GM19467 (cell line): Measurements from ENCODE around the gene DRD4.

ENCODE experiments used
- ATAC-seq: cut with Tn5 transposase; IDR thresholded peaks from one replicate; pipeline ENCODE4 v1.9.1; 2021; ENCODE audit warnings: mild to moderate bottlenecking, moderate library complexity; ENCODE audit not compliant: unreplicated experiment

DRD4 gene

DNA sequence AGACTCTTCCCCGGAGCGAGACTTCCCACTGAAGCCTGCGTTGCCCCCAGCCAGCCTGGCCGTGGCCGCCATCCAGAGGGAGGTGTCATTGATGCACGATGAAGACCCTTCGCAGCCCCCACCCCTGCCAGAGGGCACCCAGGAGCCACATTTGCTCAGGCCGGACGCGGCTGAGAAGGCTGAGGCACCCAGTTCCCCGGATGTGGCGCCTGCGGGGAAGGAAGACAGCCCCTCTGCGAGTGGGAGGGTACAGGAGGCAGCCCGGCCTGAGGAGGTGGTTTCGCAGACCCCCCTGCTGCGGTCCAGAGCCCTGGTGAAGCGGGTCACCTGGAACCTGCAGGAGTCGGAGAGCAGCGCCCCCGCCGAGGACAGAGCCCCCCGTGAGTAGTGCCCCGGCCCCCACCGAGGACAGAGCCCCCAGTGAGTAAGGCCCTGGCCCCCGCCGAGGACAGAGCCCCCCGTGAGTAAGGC is 27.7 kb upstream of the DRD4 start:
- no peak for ATAC-seq

GRCh38 chr11:610146-610801 is 26.8 kb upstream of the DRD4 start:
- ATAC-seq: no peak

DNA sequence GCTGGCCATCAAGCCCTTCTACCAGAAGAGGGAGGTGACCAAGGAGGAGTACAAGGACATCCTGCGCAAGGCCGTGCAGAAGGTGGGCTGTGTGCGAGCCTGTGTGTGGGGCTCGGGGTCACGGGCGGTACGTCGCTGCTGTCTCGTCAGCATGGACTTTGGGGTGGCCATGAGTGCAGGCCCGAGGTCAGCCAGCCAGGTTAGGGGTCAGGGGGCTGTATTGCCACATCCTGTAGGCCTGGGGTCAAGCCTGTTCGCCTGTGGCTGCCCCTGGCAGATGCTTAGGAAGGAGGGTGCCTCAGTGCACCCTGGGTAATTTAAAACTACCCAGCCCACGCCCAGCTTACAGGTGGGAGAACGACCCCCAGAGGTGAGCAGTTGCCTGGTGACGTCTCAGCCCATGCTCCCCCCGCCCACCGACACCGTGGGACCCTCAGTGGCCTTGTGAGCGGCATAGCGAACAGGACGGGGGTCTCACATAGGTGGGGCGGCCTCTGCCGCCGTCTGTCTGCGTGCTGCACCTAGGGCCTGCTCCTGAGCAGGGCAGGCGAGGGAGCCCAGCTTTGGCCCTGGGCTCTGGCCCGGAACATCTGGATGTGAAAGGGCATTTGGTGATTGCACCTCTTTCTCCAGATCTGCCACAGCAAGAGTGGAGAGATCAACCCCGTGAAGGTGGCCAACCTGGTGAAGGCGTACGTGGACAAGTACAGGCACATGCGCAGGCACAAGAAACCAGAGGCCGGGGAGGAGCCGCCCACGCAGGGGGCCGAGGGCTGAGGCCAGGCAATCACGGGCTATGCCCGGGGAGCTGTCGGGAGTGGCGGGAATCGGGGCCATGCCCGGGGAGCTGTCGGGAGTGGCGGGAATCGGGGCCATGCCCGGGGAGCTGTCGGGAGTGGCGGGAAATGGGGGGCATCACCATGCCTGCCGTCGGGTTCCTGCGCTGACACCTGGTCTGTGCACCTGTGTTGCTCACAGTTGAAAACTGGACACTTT is 25.8 kb upstream of the DRD4 start:
- ATAC-seq: no peak

- no peak for ATAC-seq
These were observed 24.7 kb upstream of the DRD4 start for GRCh38 chr11:612201-612960.

DNA sequence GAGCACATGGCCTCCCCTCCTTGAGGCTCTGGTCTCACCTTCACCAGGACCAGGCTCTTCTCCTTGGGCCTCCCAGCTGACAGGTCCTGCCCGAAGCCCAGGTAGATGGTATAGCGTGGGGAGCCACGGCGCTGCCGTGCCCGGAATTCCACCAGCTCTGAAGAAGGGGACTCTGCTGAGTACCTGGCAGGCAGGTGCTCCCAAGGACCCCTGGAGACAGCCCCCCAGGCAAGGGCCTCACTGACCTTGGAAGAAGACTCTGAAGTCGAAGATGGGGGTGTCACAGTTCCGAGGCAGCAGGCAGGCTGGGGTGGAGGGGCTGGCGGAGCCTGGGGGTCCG is 24.1 kb upstream of the DRD4 start:
- no peak for ATAC-seq

- no peak for ATAC-seq
These were observed 23.6 kb upstream of the DRD4 start for GRCh38 chr11:613369-613968.

DNA sequence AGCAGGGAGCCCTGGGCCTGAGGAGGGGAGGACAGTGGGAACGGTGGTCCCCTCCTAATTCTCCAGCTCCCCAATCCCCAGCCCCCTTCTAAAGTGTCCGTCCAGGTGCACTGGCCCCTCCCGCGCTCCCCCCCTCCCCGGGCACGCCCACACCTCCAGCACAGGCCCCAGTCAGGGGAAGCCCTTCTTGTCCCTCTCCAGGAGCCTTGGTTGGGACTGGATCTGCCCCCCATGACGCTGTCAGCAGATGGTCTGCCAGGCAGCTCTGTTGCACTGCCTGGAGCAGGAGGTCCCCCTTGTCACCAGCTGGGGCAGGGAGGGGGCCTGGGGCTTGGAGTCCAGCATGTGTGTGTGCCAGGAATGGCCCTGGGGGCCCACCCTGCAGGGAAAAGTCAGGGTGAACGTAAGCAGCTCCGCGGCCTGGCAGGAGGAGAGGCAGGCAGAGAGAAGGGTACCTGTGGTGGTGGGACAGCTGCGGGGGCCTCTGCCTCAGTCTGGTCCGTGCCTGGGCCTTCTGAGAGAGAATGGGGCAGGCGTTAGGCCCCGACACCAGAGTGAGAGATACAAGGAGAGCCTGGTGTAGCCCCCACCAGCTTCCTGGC is 22.9 kb upstream of the DRD4 start:
- ATAC-seq: no peak

- ATAC-seq: no peak
These were observed 22.2 kb upstream of the DRD4 start for GRCh38 chr11:614623-615503.

- ATAC-seq: peak; percentile 76
These were observed 21.4 kb upstream of the DRD4 start, which contains the start of gene IRF7 for GRCh38 chr11:615504-616319. Gene IRF7 (minus strand): TSS chr11:615950. CDS start chr11:615364, 586 bp downstream.

GRCh38 chr11:616320-617198 is 20.5 kb upstream of the DRD4 start:
- ATAC-seq: no peak

- ATAC-seq: no peak
These were observed 19.7 kb upstream of the DRD4 start for GRCh38 chr11:617199-617911.

DNA sequence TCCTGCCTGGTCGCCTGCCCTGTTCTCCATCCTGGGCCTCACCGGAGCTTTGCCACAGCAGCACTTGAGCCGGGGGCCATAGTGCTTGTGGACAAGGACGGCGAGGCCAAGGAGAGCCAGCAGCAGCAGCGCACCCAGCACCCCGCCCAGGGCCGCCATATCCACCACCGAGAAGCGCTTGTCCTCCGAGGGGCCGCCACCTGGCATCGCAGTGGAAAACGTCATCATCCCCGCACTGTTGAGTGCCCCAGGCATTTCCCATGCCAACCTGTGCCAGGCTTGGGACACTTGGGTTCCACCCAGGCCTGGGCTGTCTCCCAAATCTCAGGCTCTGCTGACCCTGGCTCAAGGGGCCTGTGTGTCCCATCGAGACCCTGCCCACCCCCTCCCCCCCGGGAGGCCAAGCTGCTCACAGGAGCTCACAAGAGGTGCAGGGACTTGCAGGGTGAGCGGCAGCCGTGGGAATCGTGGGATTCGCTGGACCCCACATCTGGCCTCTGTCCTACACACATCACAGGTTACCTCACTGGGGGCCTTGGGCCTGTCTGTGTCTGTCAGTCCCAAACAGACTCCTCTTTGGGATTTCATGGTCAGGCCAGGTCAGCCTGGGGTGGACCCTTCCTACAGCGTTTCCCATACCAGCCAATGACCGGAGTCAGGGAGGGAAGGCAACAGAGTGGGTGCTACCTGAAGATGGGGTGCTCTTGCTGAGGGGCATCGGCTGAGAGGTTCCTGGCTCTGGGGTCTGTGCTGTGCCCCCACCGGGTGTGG is 19.0 kb upstream of the DRD4 start:
- no peak for ATAC-seq

- no peak for ATAC-seq
These were observed 18.0 kb upstream of the DRD4 start for GRCh38 chr11:618856-619627.

DNA sequence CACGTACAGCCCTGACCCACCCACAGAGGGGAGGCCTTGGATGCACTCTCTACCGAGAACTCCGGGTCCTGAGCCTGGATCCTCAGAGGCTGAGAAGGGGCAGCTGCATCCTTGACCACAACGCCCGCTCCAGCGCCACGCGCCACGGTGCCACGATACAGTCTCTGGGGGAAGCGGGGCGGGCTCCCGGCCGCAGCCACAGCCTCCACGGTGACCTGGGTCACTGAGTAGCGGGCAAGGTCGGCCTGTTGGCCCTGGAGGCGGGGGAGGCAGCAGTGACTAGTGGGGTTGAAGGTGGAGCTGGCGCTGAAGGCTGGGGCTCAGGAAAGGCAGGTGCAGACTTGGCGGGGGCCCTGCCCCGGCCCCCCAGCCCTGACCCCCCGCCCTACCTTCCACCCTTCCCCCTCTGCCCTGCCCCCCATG is 17.4 kb upstream of the DRD4 start:
- ATAC-seq: no peak

- no peak for ATAC-seq
These were observed 16.9 kb upstream of the DRD4 start for GRCh38 chr11:620201-620600.
